ENCODE measurements around the gene ALG14.

Gene ALG14

DNA sequence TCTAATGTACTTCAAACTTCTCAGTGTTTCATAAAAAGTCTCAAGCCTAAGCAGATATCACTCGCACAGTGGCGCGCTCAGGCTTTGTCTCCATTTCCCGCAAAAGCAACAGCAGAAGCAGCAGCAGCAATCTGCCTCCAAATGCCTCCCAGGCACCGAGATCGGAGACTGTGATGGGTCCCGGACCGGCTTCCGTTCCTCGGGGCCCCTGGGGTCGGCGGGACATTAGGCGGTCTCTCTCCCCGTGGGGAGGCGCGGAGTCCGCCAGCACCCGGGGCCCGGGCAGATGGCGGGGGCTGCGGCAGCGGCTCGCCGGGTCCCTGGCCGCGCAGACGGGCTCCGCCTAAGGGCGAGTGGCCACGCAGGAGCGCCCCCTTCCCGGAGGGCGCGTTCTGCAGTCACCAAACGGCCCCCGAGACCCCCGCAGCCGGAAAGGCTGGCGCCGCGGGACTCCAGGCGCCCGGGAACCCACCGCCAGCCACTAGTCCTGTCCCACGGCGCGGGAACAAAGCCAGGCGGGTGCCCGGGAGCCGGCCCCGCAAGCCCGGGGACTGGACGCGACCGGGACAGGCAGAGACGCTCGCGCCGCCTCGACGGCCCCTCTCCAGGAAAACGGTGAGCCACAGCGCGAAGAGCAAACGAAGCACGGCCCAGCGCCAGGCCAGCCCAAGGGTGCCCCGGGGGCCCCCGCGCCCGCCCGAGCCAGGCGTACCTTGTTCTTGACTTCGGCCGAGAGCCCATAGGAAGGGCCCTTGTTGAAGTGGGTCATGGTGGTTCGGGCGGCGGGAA, 146.4 kb downstream of the ALG14 start:
- DNase-seq: peak; percentile 61

GRCh38 chr1:94925561-94926125, 147.1 kb downstream of the ALG14 start:
- peak; percentile 95 for DNase-seq

- DNase-seq: peak; percentile 32
Measured at GRCh38 chr1:94925004-94925403, 147.7 kb downstream of the ALG14 start.

All from fibroblast of skin of abdomen (primary cell).